Activated T-helper 1 cell treated with anti-CD3 and anti-CD28 coated beads, Interleukin-12 subunit alpha, Interleukin-12 subunit beta, Interleukin-2, Interleukin-4 antibody, amounts not matched to agents 30 ng/mL and 10 ng/mL and 1 ng/mL, durations not matched to agents 14 hours and 24 hours and 36 hours (primary cell): ENCODE data around the gene MFAP1. TPM values are rescaled to one million over a fixed set of nuclear protein-coding genes. Genes with fewer than 3 reads are reported as not detected.

Experiments used
- total RNA-seq: library from RNA; stranded (reverse); gene quantifications from 2 replicates; pipeline ENCODE4 v1.2.3, GENCODE V29; 2022

MFAP1 gene
- total RNA-seq, 1 donor from 2014 or later, result 46.6 TPM

Other genes with a start within 250 kb of the MFAP1 start
- 64.1 and 74.6 TPM in 2 replicates for gene PPIP5K1, start 234.5 kb downstream of the MFAP1 start, total RNA-seq
- gene CKMT1B, start 230.7 kb downstream of the MFAP1 start, total RNA-seq, result 0.44 and 0.86 TPM in 2 replicates
- gene STRC, start 205.9 kb downstream of the MFAP1 start, total RNA-seq, result 0.23 and 0.32 TPM in 2 replicates
- gene CATSPER2, start 175.8 kb downstream of the MFAP1 start, total RNA-seq, result 8.1 and 8.9 TPM in 2 replicates
- gene CKMT1A, start 130.8 kb downstream of the MFAP1 start, total RNA-seq, result 0.15 and 0.16 TPM in 2 replicates
- gene PDIA3, start 78.3 kb downstream of the MFAP1 start, total RNA-seq, result 299 and 303 TPM in 2 replicates
- 0.41 and 0.73 TPM in 2 replicates for gene ELL3, start 47.7 kb downstream of the MFAP1 start, total RNA-seq
- 531 and 540 TPM in 2 replicates for gene SERF2, start 32.4 kb downstream of the MFAP1 start, total RNA-seq
- gene SERINC4, start 24.5 kb downstream of the MFAP1 start, total RNA-seq, result 0.39 and 0.41 TPM in 2 replicates
- gene HYPK, start 24.1 kb downstream of the MFAP1 start, total RNA-seq, result 22.0 TPM in 2 replicates
- gene WDR76, start 2.3 kb upstream of the MFAP1 start, total RNA-seq, result 71.1 and 75.2 TPM in 2 replicates